Amygdala (tissue), 56 donors: Measurements from ENCODE around the gene ACAD9.
"Not testable (repeated sequence)": the region's sequence is repeated elsewhere in the genome, so short reads cannot be mapped to it uniquely, and the experiment has no call there.

Experiments
- DNase-seq, 56 donors: peaks; one replicate each; lab custom pipeline; 2025; lab: John Stamatoyannopoulos, UW

Gene ACAD9

DNA sequence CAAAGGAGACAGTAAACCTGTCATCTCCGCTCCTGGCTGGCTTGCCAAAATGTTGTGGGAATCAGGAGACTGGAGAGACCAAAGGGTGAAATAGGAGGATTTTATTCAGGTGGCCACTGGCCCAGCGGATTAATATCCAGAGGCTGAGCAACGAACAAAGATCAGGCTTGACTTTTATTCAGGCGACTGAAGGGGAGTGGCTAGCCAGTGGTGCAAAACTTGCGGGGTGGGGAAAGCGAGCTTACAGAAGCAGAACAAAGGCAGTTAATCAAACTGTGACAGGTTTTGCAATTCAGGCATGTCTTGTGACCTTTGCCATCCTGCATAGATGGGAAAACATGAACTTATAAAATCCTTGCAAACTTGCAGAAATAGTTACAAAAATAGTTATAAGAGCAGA lies 19.8 kb upstream of the ACAD9 start:
- no peak for DNase-seq

GRCh38 chr3:128861491-128861890 lies 17.9 kb upstream of the ACAD9 start:
- DNase-seq = no peak

DNA sequence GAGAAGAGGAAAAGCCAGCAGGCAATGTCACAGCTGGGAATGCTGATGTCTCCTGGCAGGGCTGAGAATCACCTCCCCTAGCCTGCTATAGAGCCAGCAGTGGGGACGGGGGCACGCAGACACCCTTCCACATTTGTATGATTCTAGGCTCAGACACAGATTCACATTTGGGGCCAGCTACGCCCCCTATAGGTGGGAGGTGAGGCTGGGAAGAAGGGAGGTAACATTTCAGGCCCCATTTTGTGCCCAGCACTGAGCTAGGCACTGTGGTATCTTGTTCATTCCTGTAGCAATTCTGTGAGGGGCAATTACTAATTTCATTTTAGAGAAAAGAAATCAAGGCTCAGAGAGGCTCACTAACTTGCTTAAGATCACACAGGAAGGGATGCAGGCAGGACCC lies 15.9 kb upstream of the ACAD9 start:
- DNase-seq = peak in 1 of 56 donors; percentile 4

GRCh38 chr3:128864351-128864811 lies 15.0 kb upstream of the ACAD9 start:
- DNase-seq = peak in 52 of 56 donors; percentile 16 to 79 (median 55)

GRCh38 chr3:128864849-128865804 lies 14.3 kb upstream of the ACAD9 start:
- peak in 41 of 56 donors; percentile 10 to 78 (median 48) for DNase-seq

GRCh38 chr3:128867200-128868125 lies 12.0 kb upstream of the ACAD9 start:
- DNase-seq = no peak

- DNase-seq = no peak
Observed at GRCh38 chr3:128870347-128870746, 9.1 kb upstream of the ACAD9 start.

GRCh38 chr3:128872282-128872681 lies 7.1 kb upstream of the ACAD9 start:
- DNase-seq = no peak

DNA sequence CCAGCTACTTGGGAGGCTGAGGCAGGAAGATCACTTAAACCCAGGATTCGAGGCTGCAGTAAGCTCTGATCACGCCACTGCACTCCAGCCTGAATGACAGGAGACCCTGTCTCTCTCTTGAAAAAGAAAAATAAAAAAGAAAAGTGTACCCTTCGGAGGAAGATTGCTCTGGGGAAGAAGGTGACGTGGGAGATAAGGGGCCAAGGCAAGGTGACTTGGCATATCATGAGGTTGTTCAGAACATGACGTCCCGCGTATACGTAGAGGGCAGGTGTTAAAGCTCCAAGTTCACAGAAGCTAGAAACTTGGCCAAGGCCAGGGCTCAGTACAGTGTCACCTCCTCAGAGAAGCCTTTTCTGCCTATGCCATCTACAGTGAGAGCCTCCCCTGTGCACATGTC lies 6.7 kb upstream of the ACAD9 start:
- no peak for DNase-seq

DNA sequence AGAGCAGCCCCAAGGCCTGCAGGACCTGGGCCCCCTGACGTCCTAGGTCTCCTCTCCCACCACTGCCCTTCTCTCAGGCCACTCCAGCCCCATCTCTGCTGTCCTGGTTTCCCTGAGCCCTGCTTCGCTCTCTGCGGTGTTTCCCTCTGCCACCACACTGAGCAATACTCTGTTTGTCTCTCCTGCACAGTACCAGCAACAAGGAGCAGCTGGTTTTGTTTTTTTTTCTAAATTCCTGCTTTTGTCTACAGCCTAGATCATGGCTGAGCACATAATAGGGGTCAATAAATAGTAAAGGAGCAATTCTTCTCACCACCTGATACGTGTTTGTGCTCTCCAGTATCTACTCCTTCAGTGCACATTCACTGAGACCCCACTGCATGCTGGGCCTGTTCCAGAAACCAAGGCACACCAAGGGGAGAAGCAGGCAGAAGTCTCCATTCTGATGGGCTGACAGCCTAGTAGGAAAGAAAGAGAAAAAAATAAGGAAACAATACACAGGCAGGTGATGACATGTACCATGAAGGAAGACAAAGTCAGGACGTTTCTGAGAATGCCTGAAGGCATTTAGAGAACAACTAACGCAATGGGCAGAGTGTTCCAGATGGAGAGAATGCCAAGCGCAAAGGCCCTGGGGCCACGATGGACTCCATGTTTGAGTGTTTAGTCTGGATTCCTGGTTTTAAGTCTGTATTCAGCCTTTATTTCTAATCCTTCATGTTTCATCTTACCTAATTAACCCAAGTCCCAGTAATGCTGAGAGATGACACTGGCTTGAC lies 6.0 kb upstream of the ACAD9 start:
- no peak for DNase-seq

GRCh38 chr3:128874481-128875180 lies 4.8 kb upstream of the ACAD9 start:
- no peak for DNase-seq

DNA sequence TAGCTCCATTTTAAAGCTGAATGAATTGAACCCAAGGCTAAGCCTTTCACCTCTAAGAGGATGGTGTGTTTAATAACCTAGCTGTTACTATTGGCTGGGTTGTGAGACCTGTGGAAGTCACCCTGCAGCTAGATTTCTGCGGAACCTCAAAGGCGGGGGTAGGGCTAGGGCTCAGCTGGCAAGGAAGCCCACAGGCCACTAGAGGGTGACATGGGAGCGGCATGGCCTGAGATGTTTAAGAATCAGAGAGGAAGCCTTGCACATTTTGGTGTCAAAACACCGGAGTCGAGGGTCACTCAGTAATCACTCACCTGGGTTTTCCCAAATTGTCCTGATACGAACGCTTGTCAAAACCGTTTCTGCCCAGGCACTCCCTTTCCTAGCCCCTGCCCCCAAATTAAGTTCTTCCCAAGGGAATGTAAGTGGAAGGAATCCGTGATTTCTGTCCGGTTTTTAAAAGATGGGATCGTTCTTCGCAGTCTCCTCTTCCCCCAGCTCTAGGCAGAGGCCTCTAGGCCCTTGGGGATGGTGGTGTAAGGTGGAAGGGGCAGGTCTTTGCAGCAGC lies 3.8 kb upstream of the ACAD9 start:
- peak in 16 of 56 donors; percentile 3 to 56 (median 13) for DNase-seq

DNA sequence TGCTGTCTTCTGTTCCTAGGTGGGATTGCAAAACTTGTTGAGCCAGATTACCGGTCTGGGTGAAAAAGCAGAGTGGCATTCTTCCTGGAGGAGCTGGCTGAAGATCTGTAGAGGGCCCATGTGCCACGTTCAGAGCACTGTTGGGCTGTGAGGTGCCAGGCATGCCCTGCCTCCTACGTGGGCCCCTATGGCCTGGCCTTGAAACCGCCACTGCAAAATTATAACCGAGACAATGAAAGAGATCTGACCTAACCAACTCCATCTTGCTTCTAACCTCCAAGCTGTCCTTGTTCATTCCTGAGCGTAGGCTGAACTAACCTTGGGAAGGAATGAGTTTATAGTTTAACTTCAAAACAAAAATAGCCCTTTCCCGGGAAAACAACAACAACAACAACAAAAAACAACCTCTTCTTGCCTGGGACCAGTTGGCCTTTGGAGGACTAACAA lies 1.4 kb upstream of the ACAD9 start:
- no peak for DNase-seq

DNA sequence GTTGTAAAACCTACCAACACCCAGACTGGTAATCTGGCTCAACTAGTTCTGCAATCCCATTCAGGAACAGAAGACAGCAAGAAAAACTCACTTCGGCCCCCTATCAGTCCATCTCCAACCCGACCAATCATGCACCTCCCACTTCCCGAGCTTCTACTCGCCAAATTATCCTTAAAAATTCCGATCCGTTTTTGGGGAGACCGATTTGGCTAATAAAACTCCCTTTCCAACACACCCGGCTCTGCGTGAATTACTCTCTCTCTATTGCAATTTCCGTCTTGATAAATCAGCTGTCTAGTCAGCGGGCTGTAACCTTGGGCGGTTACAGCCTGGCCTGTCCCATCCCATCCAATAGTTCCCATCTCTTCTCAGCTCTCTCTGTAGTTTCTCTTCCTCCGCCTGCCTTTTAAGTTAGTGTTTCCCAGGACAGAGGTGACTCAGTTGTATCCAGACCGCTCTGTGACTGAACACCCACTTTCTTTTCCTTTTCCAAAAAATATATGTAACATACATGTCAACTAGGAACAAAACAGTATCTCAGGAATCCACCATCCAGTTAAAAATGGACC lies 780 bp upstream of the ACAD9 start:
- peak in 3 of 56 donors; percentile 9 to 37 (median 33) for DNase-seq

GRCh38 chr3:128879991-128880390 lies 571 bp downstream of the ACAD9 start:
- no peak for DNase-seq

DNA sequence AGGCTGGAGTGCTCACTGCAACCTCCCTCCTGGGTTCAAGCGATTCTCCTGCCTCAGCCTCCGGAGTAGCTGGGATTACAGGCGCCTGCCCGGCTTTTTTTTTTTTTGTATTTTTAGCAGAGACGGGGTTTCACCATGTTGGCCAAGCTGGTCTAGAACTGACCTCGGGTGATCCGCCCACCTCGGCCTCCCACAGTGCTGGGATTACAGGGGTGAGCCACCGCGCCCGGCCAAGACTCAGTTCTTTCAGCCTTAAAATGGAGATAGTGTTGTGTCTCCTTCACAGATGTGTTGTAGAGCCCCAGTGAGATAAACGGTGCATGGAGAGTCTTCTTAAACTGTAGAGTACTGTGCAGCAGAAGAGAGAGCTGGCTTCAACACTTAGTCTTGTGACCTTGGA lies 1.0 kb downstream of the ACAD9 start:
- not testable (repeated sequence) for DNase-seq

DNA sequence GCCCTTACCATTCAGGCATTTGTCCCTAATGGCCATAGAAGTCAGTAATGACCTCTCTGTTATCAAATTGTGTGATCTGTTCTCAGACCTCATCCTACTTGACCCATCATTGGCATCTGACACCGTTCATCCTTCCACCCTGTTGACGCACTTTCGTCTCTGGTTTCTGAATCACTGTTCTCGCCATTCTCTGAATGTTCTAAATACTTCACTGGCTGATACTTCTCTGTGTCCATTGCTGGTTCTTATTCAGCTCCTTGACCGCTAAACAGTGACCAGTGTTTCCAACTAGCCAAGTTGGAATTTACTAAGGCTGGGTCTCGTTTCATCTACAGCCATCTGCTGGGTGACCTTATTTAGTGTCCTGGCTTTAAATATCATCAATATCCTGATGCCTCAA lies 2.2 kb downstream of the ACAD9 start:
- DNase-seq = no peak

DNA sequence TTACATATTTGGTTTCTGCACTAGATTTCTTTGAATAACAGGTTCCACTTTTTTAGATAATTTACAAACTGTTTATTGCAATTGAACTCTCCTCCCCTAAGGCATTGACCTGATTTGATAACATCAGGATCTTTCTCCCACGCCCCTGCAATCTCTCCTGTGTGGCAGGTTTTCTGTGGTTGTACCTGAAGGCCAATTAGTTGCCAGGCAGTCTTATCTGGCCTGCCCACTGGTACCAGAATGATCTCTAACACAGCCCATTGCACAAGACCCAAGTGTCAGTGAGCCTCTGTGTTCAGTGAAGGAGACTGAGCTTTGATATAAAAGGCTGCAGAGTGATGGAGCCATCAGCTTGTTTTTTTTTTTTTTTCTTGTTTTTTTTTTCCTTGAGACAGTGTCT lies 3.3 kb downstream of the ACAD9 start:
- no peak for DNase-seq

GRCh38 chr3:128884992-128885391 lies 5.6 kb downstream of the ACAD9 start:
- DNase-seq = no peak
